ENCODE data around the gene TAPBP. TPM values are rescaled to one million over a fixed set of nuclear protein-coding genes. Genes with fewer than 3 reads are reported as not detected.

TAPBP gene
- total and polyA plus RNA-seq, 9 of the 15 experiments (the other 6 are each of a cell fraction or from before 2014, with no cell fraction given), result 5.6 to 74.0 (median 22.3) TPM

GRCh38 chr6:33289784-33290315 is 24.0 kb downstream of the TAPBP start (continued):
- TF ChIP-seq ZNF318 (IDR thresholded peaks at IDR 0.05; ENCODE audit: borderline replicate concordance in 1 of 2, low read depth in 1 of 2) (no peak), ZNF408 (CRISPR knock-in tag; IDR thresholded peaks at IDR 0.05; ENCODE audit: low read depth) (no peak), KAT7 (CRISPR knock-in tag; IDR thresholded peaks at IDR 0.05; ENCODE audit: borderline replicate concordance) (no peak), POLR3A (IDR thresholded peaks at IDR 0.05; ENCODE audit: borderline replicate concordance, extremely low read depth, insufficient read depth, insufficient read length) (no peak), TSC22D4 (tag; IDR thresholded peaks at IDR 0.05) (no peak), GTF2B (IDR thresholded peaks at IDR 0.05; ENCODE audit: extremely low read depth, insufficient read length) (no peak), MYC (IDR thresholded peaks at IDR 0.05; ENCODE audit: low read depth, low read length) (no peak), MYC (CRISPR knock-in tag; IDR thresholded peaks at IDR 0.05; ENCODE audit: borderline replicate concordance, low read depth) (no peak), TCF15 (CRISPR knock-in tag; IDR thresholded peaks at IDR 0.05) (no peak), ARHGAP35 (IDR thresholded peaks at IDR 0.05; ENCODE audit: partially characterized antibody) (no peak), ZSCAN29 (IDR thresholded peaks at IDR 0.05) (no peak), RBM15 (IDR thresholded peaks at IDR 0.05; ENCODE audit: insufficient read depth, low read length) (no peak), PHF21A (IDR thresholded peaks at IDR 0.05; ENCODE audit: borderline replicate concordance, low read depth) (no peak), CHD1 (IDR thresholded peaks at IDR 0.05; ENCODE audit: low read length) (peak; percentile 86), SIRT6 (IDR thresholded peaks at IDR 0.05; ENCODE audit: low read depth, low read length) (no peak), ZNF263 (CRISPR knock-in tag; IDR thresholded peaks at IDR 0.05; ENCODE audit: borderline replicate concordance) (no peak)

Measured in K562 (cell line).